Stomach (tissue), 4 donors: ENCODE measurements around the gene REPIN1.

Experiments
- CTCF ChIP-seq, 7 experiments: fragments of 450-650 bp in 4 of 7; fragments of 200-600 bp in 3 of 7; sonication (generic) in 3 of 7; IDR thresholded peaks; one replicate each; pipeline ENCODE4 v1.5.1; 2016 to 2019; ENCODE audit warnings: antibody characterized with exemption in 7 of 7, control low read depth in 2 of 7, mild to moderate bottlenecking in 1 of 7
- POLR2A ChIP-seq, 4 donors: fragments of 450-650 bp; IDR thresholded peaks; one replicate each; pipeline ENCODE4 v1.6.1; 2016; ENCODE audit warnings: antibody characterized with exemption in 4 of 4, control low read depth in 2 of 4, mild to moderate bottlenecking in 1 of 4, moderate library complexity in 1 of 4
- POLR2AphosphoS5 ChIP-seq, 3 donors: sonication (generic); formaldehyde crosslinking; IDR thresholded peaks; one replicate each; pipeline ENCODE4 v1.6.1; 2016; ENCODE audit warnings: antibody characterized with exemption in 3 of 3

- no peak for TF ChIP-seq CTCF (IDR thresholded peaks at IDR 0.05)
- TF ChIP-seq POLR2AphosphoS5 (IDR thresholded peaks at IDR 0.05), result no peak
- no peak for TF ChIP-seq POLR2A (IDR thresholded peaks at IDR 0.05)
Measured at GRCh38 chr7:150329331-150330120, 39.1 kb upstream of the REPIN1 start.
